ENCODE measurements around the gene E2F6. TPM values are rescaled to one million over a fixed set of nuclear protein-coding genes. Genes with fewer than 3 reads are reported as not detected.

The E2F6 gene
- polyA plus RNA-seq, 3 donors: 3.5 to 6.4 (median 3.7) TPM

GRCh38 chr2:11514904-11515303 is 48.9 kb upstream of the E2F6 start:
- H3K36me3 ChIP-seq (replicated peaks in 1 of 2; ENCODE audit: control insufficient read depth in 1 of 2, insufficient read depth in 2 of 2, low read length in 2 of 2): no peaks in the 10 kb centered on the region
- no peaks in the 10 kb centered on the region for H3K9me3 ChIP-seq (replicated peaks in 1 of 2; ENCODE audit: control insufficient read depth in 1 of 2, insufficient read depth in 1 of 2, low read length in 2 of 2)
- Mint-ChIP-seq H3K27me3 (ENCODE audit: low read depth in 3 of 3) (peaks cover 6 to 17% (median 12%) of the 10 kb centered on the region in 3 donors), H3K9me3 (peaks cover 0 to 10% (median 0%) of the 10 kb centered on the region in 7 donors), H3K27ac (no peak overlapping the region), H3K4me1 (no peaks in the 10 kb centered on the region), H3K4me3 (no peak overlapping the region), H3K36me3 (no peaks in the 10 kb centered on the region)
- no peaks in the 10 kb centered on the region for H4K20me1 ChIP-seq (ENCODE audit: insufficient read depth, low read length)
- no peaks in the 10 kb centered on the region for H3K79me2 ChIP-seq (ENCODE audit: insufficient read depth, low read length)
- no peak overlapping the region for H3K9ac ChIP-seq (ENCODE audit: insufficient read depth, low read length, poor library complexity, severe bottlenecking)
- WGBS (ENCODE audit: insufficient coverage): 89% methylated on average over 4 of the region's 6 CpGs
- H3K4me2 ChIP-seq (replicated peaks; ENCODE audit: extremely low read depth, low read length, poor library complexity, severe bottlenecking): no peak overlapping the region
- no peak overlapping the region for H3K4me3 ChIP-seq (replicated peaks in 1 of 3; ENCODE audit: low read depth in 2 of 3, low read length in 3 of 3)
- no peak for TF ChIP-seq CTCF (IDR thresholded peaks at IDR 0.05)
- H3K4me1 ChIP-seq (ENCODE audit: control insufficient read depth in 1 of 2, insufficient read depth in 2 of 2, low read length in 2 of 2): no peaks in the 10 kb centered on the region
- no peak for DNase-seq
- no peaks in the 10 kb centered on the region for H3K27me3 ChIP-seq (ENCODE audit: control insufficient read depth in 2 of 2, insufficient read depth in 2 of 2, low read length in 2 of 2)
- no peak overlapping the region for H3K27ac ChIP-seq (ENCODE audit: low read depth in 1 of 2, low read length in 2 of 2)
- intact Hi-C loops (cut with micrococcal nuclease): no loop called here
- H2AFZ ChIP-seq (ENCODE audit: insufficient read depth, low read depth, low read length, poor library complexity, severe bottlenecking): no peak overlapping the region

- no peak overlapping the region for H2AFZ ChIP-seq (ENCODE audit: insufficient read depth, low read depth, low read length, poor library complexity, severe bottlenecking)
- H4K20me1 ChIP-seq (ENCODE audit: insufficient read depth, low read length): no peaks in the 10 kb centered on the region
- H3K4me3 Mint-ChIP-seq: no peak overlapping the region
- H3K27me3 ChIP-seq (ENCODE audit: control insufficient read depth in 2 of 2, insufficient read depth in 2 of 2, low read length in 2 of 2): no peaks in the 10 kb centered on the region
- intact Hi-C loops (cut with micrococcal nuclease): no loop called here
- H3K4me3 ChIP-seq (replicated peaks in 1 of 3; ENCODE audit: low read depth in 2 of 3, low read length in 3 of 3): no peak overlapping the region
- H3K9ac ChIP-seq (ENCODE audit: insufficient read depth, low read length, poor library complexity, severe bottlenecking): no peak overlapping the region
- H3K27ac ChIP-seq (ENCODE audit: low read depth in 1 of 2, low read length in 2 of 2): no peak overlapping the region
- no peaks in the 10 kb centered on the region for H3K4me1 Mint-ChIP-seq
- H3K36me3 Mint-ChIP-seq: no peaks in the 10 kb centered on the region
- TF ChIP-seq CTCF (IDR thresholded peaks at IDR 0.05): no peak
- H3K4me1 ChIP-seq (ENCODE audit: control insufficient read depth in 1 of 2, insufficient read depth in 2 of 2, low read length in 2 of 2): no peaks in the 10 kb centered on the region
- DNase-seq: no peak
- H3K9me3 Mint-ChIP-seq: peaks cover 0 to 6% (median 0%) of the 10 kb centered on the region in 7 donors
- H3K9me3 ChIP-seq (replicated peaks in 1 of 2; ENCODE audit: control insufficient read depth in 1 of 2, insufficient read depth in 1 of 2, low read length in 2 of 2): no peaks in the 10 kb centered on the region
- H3K4me2 ChIP-seq (replicated peaks; ENCODE audit: extremely low read depth, low read length, poor library complexity, severe bottlenecking): no peak overlapping the region
- no peaks in the 10 kb centered on the region for H3K79me2 ChIP-seq (ENCODE audit: insufficient read depth, low read length)
- H3K27me3 Mint-ChIP-seq (ENCODE audit: low read depth in 3 of 3): peaks cover 8 to 15% (median 14%) of the 10 kb centered on the region in 3 donors
- no peak overlapping the region for H3K27ac Mint-ChIP-seq
- H3K36me3 ChIP-seq (replicated peaks in 1 of 2; ENCODE audit: control insufficient read depth in 1 of 2, insufficient read depth in 2 of 2, low read length in 2 of 2): no peaks in the 10 kb centered on the region
- WGBS (ENCODE audit: insufficient coverage): no CpG with 5 or more reads among the region's 3 CpGs
Observed at GRCh38 chr2:11514081-11514730, 48.2 kb upstream of the E2F6 start.

All from CD14-positive monocyte (primary cell).